ENCODE data around the gene ACSL3.

- TF ChIP-seq CTCF (IDR thresholded peaks at IDR 0.05) (no peak), ZFX (IDR thresholded peaks at IDR 0.05; ENCODE audit: borderline replicate concordance) (no peak)
These were observed 88.2 kb downstream of the ACSL3 start for GRCh38 chr2:222949073-222949472.
